GM18511 (cell line): ENCODE results near the gene C9.
A peak's percentile ranks its signal among the peaks of the same experiment; 100 is the strongest.
"Not testable (repeated sequence)": the region's sequence is repeated elsewhere in the genome, so short reads cannot be mapped to it uniquely, and the experiment has no call there.

Source experiments
- ATAC-seq: cut with Tn5 transposase; IDR thresholded peaks from one replicate; pipeline ENCODE4 v1.9.1; 2021; ENCODE audit warnings: mild to moderate bottlenecking, moderate library complexity; ENCODE audit not compliant: unreplicated experiment

Gene C9

GRCh38 chr5:39334296-39334695 lies 30.0 kb downstream of the C9 start:
- ATAC-seq = not testable (repeated sequence)

- ATAC-seq = no peak
Observed at GRCh38 chr5:39333104-39333503, 31.2 kb downstream of the C9 start.

DNA sequence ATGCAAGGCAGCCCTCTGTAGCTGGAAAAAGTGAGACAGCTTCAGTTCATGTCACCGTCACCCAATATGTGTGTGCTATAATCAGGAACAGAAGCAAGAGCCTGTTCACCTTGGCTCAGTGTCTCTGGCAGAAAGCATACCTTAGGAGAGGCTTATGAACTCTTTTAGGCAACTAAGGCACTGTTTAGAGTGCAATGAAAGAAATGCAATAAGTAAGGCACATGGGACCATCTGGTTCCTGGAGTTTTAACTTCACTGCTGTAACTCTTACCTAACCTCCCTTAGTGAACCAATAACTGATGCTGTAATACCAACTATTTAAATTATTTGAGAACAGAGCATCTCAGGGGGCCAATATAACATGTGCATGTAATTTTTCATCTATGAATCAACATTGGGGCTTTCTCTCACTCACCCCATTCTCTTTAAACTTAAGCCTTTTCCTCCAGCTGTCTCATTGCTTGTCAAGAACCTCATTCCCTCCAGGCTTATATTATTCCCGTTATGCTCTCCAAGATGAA lies 32.4 kb downstream of the C9 start:
- no peak for ATAC-seq

GRCh38 chr5:39328731-39329130 lies 35.6 kb downstream of the C9 start:
- no peak for ATAC-seq

GRCh38 chr5:39323542-39323941 lies 40.8 kb downstream of the C9 start:
- no peak for ATAC-seq

DNA sequence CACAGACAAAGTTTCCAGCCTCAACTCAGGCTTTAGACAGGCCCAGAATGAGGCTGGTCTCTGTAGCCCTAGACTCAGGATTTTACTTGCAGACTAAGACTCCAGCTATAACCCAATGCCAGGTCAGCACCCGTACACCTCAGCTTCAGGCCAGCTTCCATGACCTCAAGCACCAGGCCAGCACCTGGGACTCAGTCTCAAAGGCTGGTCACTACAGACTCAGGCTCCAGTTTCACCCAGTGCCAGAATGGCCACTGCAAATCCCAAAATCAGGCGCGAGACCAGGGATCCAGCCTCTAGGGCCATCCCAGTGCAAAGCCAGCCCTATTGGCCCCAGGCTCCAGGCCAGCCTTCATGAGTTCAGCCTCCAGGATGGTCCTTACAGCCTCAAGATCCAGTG lies 44.9 kb downstream of the C9 start:
- ATAC-seq = no peak

- ATAC-seq = not testable (repeated sequence)
Observed at GRCh38 chr5:39316464-39316863, 47.8 kb downstream of the C9 start.

DNA sequence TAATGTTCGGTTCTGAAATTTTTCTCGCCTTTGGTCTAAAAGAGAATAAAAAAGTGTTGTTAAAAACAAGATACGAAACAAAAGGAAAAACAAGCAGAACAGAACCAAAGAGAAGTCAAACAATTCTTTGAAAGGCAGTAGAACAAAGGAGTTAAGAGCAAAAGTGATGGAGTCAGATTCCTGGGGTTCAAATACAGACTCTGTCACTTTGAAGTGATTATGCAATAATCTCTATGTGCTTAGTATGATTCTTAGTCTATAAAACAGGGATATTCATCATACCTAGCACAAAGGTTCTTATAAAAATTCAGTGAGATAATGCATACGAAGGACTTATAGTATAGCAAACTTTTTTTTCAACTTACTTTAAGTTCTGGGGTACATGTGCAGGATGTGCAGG lies 48.3 kb downstream of the C9 start:
- ATAC-seq = no peak

DNA sequence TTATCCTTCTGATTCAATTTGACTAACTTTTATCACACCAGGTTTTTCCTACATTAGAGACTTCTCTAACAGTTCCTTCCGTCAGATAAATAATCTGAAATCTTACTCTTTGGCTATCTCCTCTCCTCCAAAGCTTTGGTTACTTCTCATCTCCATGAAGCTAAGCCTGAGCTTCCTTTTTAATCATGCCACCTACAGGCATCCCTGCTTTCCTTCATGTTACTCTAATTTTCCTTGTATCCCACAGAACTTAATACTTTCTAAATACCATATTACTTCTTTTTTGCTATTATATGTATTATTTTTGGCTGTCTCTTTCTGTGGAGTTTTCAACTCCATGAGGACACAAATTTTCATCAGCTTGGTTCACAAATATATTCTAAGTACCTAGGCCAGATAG lies 49.7 kb downstream of the C9 start:
- ATAC-seq = no peak

GRCh38 chr5:39309534-39309933 lies 54.8 kb downstream of the C9 start:
- no peak for ATAC-seq

DNA sequence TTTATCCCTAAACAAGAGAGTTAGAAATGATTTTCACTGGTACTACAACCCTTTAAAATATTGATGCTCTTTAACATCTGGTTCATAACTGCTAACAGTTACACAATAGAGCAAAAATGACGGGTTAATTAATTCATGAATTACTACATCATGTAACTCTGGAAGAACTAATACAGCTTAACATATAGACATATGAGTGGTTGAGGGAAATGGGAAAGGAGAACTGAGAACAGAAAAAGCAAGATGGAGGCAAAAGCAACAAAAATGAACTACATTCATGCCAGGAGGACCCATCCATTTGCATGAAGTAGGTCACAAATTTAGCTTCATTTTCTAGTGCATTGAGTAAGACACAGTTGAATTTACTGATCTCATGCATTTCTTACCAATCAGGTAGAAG lies 61.8 kb downstream of the C9 start:
- ATAC-seq = no peak

- no peak for ATAC-seq
Observed at GRCh38 chr5:39301406-39301805, 62.9 kb downstream of the C9 start.

- no peak for ATAC-seq
Observed at GRCh38 chr5:39299962-39300361, 64.3 kb downstream of the C9 start.

GRCh38 chr5:39294736-39295135 lies 69.6 kb downstream of the C9 start:
- no peak for ATAC-seq

DNA sequence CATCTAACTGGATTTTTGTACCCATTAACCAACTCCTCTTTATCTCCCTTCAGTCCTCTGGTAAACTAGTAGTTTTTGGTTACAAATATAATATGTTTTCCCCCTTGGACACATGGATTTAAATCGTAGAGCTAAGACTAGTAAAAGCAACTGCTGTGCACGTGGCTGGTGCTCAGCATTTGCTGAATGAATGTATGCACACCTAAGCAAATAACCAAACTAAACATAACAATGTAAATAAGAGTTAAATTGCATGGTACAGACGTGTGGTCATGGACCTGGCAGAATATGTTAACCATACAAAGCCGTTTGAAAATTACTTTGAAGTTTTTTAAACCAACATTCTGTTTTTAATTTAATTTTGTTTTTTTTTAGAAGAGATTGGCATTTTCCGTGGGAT lies 79.7 kb downstream of the C9 start:
- no peak for ATAC-seq

DNA sequence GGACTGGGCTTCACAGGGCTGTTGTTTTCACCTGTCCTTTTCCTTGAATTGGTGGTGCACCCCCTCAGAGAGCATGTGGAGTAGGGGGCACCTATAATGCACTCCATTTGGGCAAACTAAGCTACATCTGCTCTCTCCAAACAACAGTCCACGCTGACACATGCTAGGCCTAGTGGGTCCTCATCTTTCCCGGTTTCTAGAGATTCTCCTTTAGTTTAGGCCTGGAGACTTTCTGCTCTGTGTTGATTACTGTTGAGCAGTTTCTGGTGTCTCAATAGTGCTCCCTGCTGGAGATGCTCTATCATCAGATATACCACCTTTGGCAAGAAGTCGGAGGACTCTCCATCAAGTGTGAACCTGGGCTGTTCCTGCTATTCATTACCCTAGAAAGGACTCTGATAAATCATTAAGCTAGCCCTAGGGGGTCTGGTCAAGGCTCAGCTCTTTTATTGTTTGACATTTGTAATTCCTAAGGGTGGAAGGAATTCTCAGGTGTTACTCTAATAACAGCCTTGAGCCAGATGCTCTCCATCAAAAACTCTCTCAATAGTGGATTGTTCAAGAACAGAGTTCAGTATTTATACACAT lies 81.0 kb downstream of the C9 start:
- peak; percentile 94 for ATAC-seq

GRCh38 chr5:39282561-39282960 lies 81.7 kb downstream of the C9 start:
- ATAC-seq = no peak

GRCh38 chr5:39275865-39276264 lies 88.4 kb downstream of the C9 start:
- ATAC-seq = not testable (repeated sequence)

- peak; percentile 82 for ATAC-seq
Observed at GRCh38 chr5:39274398-39275085, 89.8 kb downstream of the C9 start.

- no peak for ATAC-seq
Observed at GRCh38 chr5:39273314-39273954, 90.9 kb downstream of the C9 start.

DNA sequence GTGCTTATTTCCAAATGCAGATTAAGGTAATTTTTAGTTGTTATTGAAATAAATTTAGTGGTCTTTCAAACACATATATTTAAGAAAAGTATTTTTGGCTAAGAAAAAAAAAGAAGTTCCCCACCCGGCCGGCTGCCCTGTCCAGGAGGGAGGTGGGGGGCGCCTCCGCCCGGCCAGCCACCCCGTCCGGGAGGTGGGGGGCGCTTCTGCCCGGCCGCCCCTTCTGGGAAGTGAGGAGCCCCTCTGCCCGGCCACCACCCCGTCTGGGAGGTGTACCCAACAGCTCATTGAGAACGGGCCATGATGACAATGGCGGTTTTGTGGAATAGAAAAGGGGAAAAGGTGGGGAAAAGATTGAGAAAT lies 91.4 kb downstream of the C9 start:
- not testable (repeated sequence) for ATAC-seq

DNA sequence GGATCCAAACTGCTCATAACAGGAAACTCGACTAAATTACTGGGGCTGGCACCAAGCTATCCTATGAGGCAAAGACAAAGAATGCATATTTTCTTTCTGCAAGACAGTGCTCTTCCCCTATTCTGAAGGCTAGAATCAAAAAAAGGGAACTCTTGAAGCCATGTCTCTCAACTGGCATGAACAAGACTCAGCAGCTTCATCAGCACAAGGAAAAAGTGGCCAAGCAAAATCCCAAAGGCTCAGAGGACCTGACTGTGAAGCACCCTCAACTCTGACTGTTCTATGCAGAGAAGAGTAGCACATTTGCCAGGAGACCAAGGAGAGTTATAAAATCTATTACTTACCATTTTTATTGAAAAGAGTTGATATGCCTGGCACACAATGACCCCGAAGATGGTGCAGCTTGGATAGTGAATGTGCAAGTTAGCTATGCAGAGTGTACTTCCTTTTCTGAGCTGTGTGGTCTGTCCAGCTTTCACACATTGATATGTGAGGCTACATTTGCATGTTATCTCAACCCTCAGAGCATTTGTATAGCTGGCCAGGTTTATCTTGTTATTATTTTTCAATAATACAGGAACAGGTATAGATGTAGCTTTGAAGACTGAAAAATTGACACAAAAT lies 94.0 kb downstream of the C9 start:
- peak; percentile 82 for ATAC-seq
